ENCODE measurements around the gene RSPH6A.

RSPH6A gene

GRCh38 chr19:45779231-45780145 lies 35.6 kb downstream of the RSPH6A start:
- DNase-seq: peak; percentile 81

GRCh38 chr19:45778010-45778661 lies 37.0 kb downstream of the RSPH6A start:
- DNase-seq: no peak

GRCh38 chr19:45777395-45777961 lies 37.6 kb downstream of the RSPH6A start:
- DNase-seq: no peak

GRCh38 chr19:45774765-45775164 lies 40.3 kb downstream of the RSPH6A start:
- DNase-seq: no peak

GRCh38 chr19:45773384-45773783 lies 41.7 kb downstream of the RSPH6A start:
- no peak for DNase-seq

- DNase-seq: no peak
Observed at GRCh38 chr19:45772912-45773311, 42.2 kb downstream of the RSPH6A start.

- no peak for DNase-seq
Observed at GRCh38 chr19:45772130-45772840, 42.8 kb downstream of the RSPH6A start.

- DNase-seq: no peak
Observed at GRCh38 chr19:45771311-45771933, 43.7 kb downstream of the RSPH6A start.

- DNase-seq: peak; percentile 93
Observed at GRCh38 chr19:45770192-45771101, 44.7 kb downstream of the RSPH6A start.

GRCh38 chr19:45769821-45770191 lies 45.3 kb downstream of the RSPH6A start:
- DNase-seq: no peak

- peak; percentile 75 for DNase-seq
Observed at GRCh38 chr19:45768984-45769782, 45.9 kb downstream of the RSPH6A start, which contains the start of gene SIX5. SIX5 (minus strand) TSS chr19:45769252; CDS start chr19:45768844, 408 bp downstream.

GRCh38 chr19:45768655-45768983 lies 46.5 kb downstream of the RSPH6A start:
- DNase-seq: no peak

- no peak for DNase-seq
Observed at GRCh38 chr19:45767881-45768654, 47.0 kb downstream of the RSPH6A start.

GRCh38 chr19:45767410-45767880 lies 47.7 kb downstream of the RSPH6A start:
- no peak for DNase-seq

- DNase-seq: no peak
Observed at GRCh38 chr19:45766869-45767346, 48.2 kb downstream of the RSPH6A start.

GRCh38 chr19:45766296-45766868 lies 48.7 kb downstream of the RSPH6A start:
- no peak for DNase-seq

GRCh38 chr19:45765702-45766295 lies 49.3 kb downstream of the RSPH6A start:
- DNase-seq: no peak

GRCh38 chr19:45764945-45765701 lies 50.0 kb downstream of the RSPH6A start:
- no peak for DNase-seq
